GM12864 (cell line): ENCODE data around the gene TAS2R41.

ENCODE experiments used
- DNase-seq: peaks from one replicate; pipeline ENCODE4 v3.0.0-alpha.2; 2011; ENCODE audit warnings: low read depth
- H3K4me3 ChIP-seq: 2 replicates; pipeline ENCODE4 v1.5.1; 2011; ENCODE audit warnings: mild to moderate bottlenecking, low read depth, low read length, control low read depth
- CTCF ChIP-seq: IDR thresholded peaks from 2 replicates; pipeline ENCODE4 v1.5.1; 2011; ENCODE audit warnings: low read depth, mild to moderate bottlenecking, moderate library complexity, low read length, control low read depth, inconsistent platforms; ENCODE audit errors: missing control alignments

TAS2R41 gene

GRCh38 chr7:143477501-143478150 is at the start of gene TAS2R41:
TAS2R41 (plus strand) TSS chr7:143477873; CDS start chr7:143477873, 0 bp downstream.
- no peak within 1 kb of the TSS for H3K4me3 ChIP-seq
- TF ChIP-seq CTCF: no peak

GRCh38 chr7:143429770-143430698 is 47.6 kb upstream of the TAS2R41 start:
- DNase-seq: no peak
- TF ChIP-seq CTCF: no peak
- H3K4me3 ChIP-seq: no peak overlapping the region

More at GRCh38 chr7:143477501-143478150, at the start of gene TAS2R41:
- no peak for DNase-seq

DNA sequence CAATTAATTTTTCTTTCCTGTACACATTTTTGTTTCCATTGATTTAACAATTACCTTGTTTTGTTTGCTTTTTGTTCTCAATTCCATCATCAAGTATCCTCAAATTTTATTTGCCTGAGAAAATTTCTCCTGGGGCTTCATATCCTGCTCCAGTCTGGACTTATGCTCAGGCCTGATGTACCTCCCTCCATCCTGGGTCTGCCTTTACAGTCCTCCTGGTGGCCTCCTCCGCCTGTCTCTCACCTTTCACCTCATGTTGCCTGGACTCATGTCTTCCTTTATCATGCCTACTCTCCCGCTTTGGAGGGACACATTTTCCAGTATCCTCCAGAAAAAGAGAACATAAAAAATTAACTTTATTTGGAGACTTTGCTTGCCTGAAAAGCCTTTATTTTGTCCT is 46.6 kb upstream of the TAS2R41 start:
- no peak for DNase-seq
- H3K4me3 ChIP-seq: no peak overlapping the region
- no peak for TF ChIP-seq CTCF

DNA sequence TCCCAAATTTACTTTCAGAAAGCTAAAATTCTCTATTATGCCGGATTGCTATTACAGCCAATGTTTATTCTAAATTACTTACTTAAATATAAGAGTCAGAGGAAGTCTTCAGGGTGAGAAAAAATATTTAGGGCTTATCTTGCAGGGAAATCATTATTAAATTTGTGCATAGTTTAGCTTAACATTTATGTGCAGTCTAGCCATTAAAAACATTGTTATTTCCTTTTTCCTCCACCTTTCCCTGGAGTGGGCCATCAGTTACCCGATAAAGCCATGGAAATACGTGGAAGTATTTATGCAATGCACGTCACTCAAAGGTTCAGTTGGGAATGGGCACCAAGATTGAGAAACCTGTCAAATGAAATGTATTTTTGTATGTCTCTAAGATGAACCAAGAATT is 43.9 kb upstream of the TAS2R41 start:
- H3K4me3 ChIP-seq: no peak overlapping the region
- no peak for DNase-seq
- TF ChIP-seq CTCF: no peak

- no peak for TF ChIP-seq CTCF
- no peak overlapping the region for H3K4me3 ChIP-seq
- DNase-seq: no peak
Measured at GRCh38 chr7:143434660-143435059, 43.0 kb upstream of the TAS2R41 start.

DNA sequence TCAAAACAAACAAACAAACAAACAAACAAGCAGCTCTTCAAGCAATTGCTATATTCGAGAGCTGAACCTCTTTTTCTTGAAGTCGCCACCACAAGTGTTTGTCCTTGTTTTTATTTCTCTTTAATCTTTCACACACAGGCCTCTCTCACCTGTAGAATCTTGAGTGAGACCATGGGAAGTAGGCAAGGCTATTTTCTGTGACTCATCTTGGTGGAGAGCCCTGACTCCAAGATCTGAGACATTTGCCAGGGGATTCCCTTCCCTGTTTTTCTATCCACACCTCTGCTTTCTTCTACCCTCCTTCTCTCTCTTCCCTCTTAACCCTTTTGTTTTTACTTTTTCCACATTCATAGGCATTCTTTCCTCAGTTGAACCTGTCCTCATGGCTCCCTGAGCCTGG is 42.4 kb upstream of the TAS2R41 start:
- H3K4me3 ChIP-seq: no peak overlapping the region
- TF ChIP-seq CTCF: no peak
- no peak for DNase-seq
